Measurements from ENCODE around the gene LINGO3. TPM values are rescaled to one million over a fixed set of nuclear protein-coding genes. Genes with fewer than 3 reads are reported as not detected.

The LINGO3 gene
- total RNA-seq, 1 experiment from 2014 or later = 2.0 TPM

GRCh38 chr19:2353159-2353886, 45.4 kb upstream of the LINGO3 start:
- Mint-ChIP-seq H3K4me1 (no peaks in the 10 kb centered on the region), H3K36me3 (no peaks in the 10 kb centered on the region), H3K27ac (no peak overlapping the region), H3K4me3 (no peak overlapping the region), H3K9me3 (no peaks in the 10 kb centered on the region), H3K27me3 (ENCODE audit: low read depth) (no peaks in the 10 kb centered on the region)
- TF ChIP-seq FOXK1 (CRISPR knock-in tag; IDR thresholded peaks at IDR 0.05) (no peak), KAT7 (CRISPR knock-in tag; IDR thresholded peaks at IDR 0.05; ENCODE audit: borderline replicate concordance) (no peak), RORB (CRISPR knock-in tag; IDR thresholded peaks at IDR 0.05) (no peak), GRHL2 (CRISPR knock-in tag; IDR thresholded peaks at IDR 0.05; ENCODE audit: insufficient replicate concordance, severe bottlenecking) (no peak), NFATC4 (CRISPR knock-in tag; IDR thresholded peaks at IDR 0.05) (no peak), ZNF423 (CRISPR knock-in tag; IDR thresholded peaks at IDR 0.05) (no peak), ZBTB43 (CRISPR knock-in tag; IDR thresholded peaks at IDR 0.05) (no peak), CBFB (CRISPR knock-in tag; IDR thresholded peaks at IDR 0.05; ENCODE audit: low read depth) (no peak), E2F1 (CRISPR knock-in tag; IDR thresholded peaks at IDR 0.05) (no peak), MXD4 (CRISPR knock-in tag; IDR thresholded peaks at IDR 0.05; ENCODE audit: borderline replicate concordance) (no peak), PRRX2 (CRISPR knock-in tag; IDR thresholded peaks at IDR 0.05) (no peak), IRF1 (CRISPR knock-in tag; IDR thresholded peaks at IDR 0.05) (no peak), GTF2I (CRISPR knock-in tag; conservative IDR thresholded peaks at IDR 0.05) (no peak), ZNF425 (CRISPR knock-in tag; conservative IDR thresholded peaks at IDR 0.05) (no peak), ELF4 (CRISPR knock-in tag; IDR thresholded peaks at IDR 0.05; ENCODE audit: low read depth) (no peak), MLX (CRISPR knock-in tag; IDR thresholded peaks at IDR 0.05) (no peak), PRDM15 (CRISPR knock-in tag; IDR thresholded peaks at IDR 0.05) (no peak), IRF2 (CRISPR knock-in tag; IDR thresholded peaks at IDR 0.05; ENCODE audit: borderline replicate concordance, low read depth) (no peak), AFF4 (CRISPR knock-in tag; IDR thresholded peaks at IDR 0.05; ENCODE audit: borderline replicate concordance) (no peak), HMGXB4 (CRISPR knock-in tag; IDR thresholded peaks at IDR 0.05) (no peak)
- ATAC-seq (no peak), DNase-seq (ENCODE audit: low spot score) (no peak)
- POLR2A ChIA-PET = no interaction called here
- CTCF ChIA-PET = interaction anchor here (0.5 kb wide), 1 partner anchor 1218 kb away, joined by 5 read pairs; no protein-coding TSS in a partner anchor
